Measurements from ENCODE around the gene ANKRD11. TPM values are rescaled to one million over a fixed set of nuclear protein-coding genes. Genes with fewer than 3 reads are reported as not detected.

Gene ANKRD11
- total and polyA plus RNA-seq, 8 donors = 43.9 to 74.0 (median 46.2) TPM

DNA sequence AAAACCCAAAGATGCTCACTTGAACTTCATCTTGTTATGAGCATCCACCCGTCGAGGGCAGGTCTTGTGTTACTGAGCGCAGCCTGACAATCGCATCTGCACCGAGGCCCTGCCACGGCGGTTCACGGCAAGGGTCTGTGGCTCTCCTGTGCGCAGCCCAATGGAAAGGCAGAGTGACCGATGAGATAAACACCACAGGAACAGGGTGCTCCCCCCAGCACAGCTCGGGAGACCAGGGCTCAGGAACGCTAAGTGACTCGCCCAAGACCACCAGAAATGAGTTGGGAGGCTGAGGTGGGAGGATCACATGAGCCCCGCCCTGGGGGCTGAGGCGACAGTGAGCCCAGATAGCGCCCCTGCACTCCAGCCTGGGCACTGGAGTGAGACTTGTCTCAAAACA lies 134.7 kb downstream of the ANKRD11 start:
- Histone ChIP-seq H3K4me1 (peaks cover 27 to 55% (median 38%) of the 10 kb centered on the region in 3 donors), H3K9me3 (no peaks in the 10 kb centered on the region), H3K27me3 (no peaks in the 10 kb centered on the region), H3K36me3 (no peaks in the 10 kb centered on the region), H3K4me3 (no peak overlapping the region), H3K27ac (no peak overlapping the region)
- DNase-seq = peak in 1 of 6 donors; percentile 33
- 94% methylated on average over 16 of the region's 16 CpGs for WGBS, 2 donors
- no peak for FAIRE-seq
- TF ChIP-seq, protein P1, sequence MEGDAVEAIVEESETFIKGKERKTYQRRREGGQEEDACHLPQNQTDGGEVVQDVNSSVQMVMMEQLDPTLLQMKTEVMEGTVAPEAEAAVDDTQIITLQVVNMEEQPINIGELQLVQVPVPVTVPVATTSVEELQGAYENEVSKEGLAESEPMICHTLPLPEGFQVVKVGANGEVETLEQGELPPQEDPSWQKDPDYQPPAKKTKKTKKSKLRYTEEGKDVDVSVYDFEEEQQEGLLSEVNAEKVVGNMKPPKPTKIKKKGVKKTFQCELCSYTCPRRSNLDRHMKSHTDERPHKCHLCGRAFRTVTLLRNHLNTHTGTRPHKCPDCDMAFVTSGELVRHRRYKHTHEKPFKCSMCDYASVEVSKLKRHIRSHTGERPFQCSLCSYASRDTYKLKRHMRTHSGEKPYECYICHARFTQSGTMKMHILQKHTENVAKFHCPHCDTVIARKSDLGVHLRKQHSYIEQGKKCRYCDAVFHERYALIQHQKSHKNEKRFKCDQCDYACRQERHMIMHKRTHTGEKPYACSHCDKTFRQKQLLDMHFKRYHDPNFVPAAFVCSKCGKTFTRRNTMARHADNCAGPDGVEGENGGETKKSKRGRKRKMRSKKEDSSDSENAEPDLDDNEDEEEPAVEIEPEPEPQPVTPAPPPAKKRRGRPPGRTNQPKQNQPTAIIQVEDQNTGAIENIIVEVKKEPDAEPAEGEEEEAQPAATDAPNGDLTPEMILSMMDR (IDR thresholded peaks at IDR 0.05) = no peak
- no peak for ATAC-seq
- intact Hi-C loops (cut with DNase I) = no loop called here

DNA sequence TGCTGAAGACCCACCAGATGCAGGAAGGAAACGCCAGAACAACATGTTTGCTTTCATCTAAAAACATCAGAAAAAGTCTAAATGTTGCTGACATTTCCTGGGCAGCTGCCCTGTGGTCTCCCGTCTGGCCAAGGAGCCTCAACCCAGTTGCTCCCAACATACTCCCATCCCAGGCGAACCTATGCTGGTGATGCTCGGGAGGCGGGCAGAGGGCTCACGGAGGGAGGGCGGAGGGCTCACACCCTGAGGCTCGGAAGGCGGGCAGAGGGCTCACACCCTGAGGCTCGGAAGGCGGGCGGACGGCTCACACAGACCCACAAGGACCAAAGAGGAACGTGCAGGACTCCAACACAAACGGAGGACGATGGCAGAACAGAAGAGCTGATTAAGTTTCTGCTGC lies 135.4 kb downstream of the ANKRD11 start:
- 84 to 86% methylated on average over 16 of the region's 16 CpGs for WGBS, 2 donors
- no peak for ATAC-seq
- intact Hi-C loops (cut with DNase I) = no loop called here
- Histone ChIP-seq H3K27me3 (no peaks in the 10 kb centered on the region), H3K4me3 (no peak overlapping the region), H3K4me1 (peaks cover 27 to 50% (median 31%) of the 10 kb centered on the region in 3 donors), H3K27ac (peak overlapping the region; percentile 30 to 73 (median 46)), H3K36me3 (no peaks in the 10 kb centered on the region), H3K9me3 (no peaks in the 10 kb centered on the region)
- TF ChIP-seq, protein P1 (IDR thresholded peaks at IDR 0.05) = no peak
- DNase-seq = peak in 1 of 6 donors; percentile 49
- FAIRE-seq = no peak

DNA sequence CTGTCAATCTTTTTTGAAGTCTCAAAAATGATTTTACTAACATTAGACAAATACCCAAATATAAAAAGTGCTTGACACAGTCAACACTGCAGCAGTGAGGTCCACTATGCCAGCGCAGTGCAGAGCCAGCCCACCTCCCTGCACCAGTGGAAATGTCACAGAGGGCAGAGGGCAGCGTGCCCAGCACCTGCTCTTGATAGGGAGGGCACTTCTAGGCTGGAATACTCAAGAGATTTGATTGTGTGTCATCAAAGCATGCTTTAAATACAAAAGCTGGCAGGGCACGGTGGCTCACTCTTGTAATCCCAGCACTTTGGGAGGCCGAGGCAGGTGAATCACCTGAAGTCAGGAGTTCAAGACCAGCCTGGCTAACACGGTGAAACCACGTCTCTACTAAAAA lies 136.0 kb downstream of the ANKRD11 start:
- FAIRE-seq (no peak), ATAC-seq (peak; percentile 29 to 57 (median 38)), DNase-seq (peak in 5 of 6 donors; percentile 40 to 66 (median 61))
- TF ChIP-seq, protein P1 (IDR thresholded peaks at IDR 0.05) = no peak
- Histone ChIP-seq H3K36me3 (no peaks in the 10 kb centered on the region), H3K27ac (peak overlapping the region; percentile 30 to 73 (median 46)), H3K4me1 (peaks cover 27 to 47% (median 29%) of the 10 kb centered on the region in 3 donors), H3K27me3 (no peaks in the 10 kb centered on the region), H3K9me3 (no peaks in the 10 kb centered on the region), H3K4me3 (no peak overlapping the region)
- 24 to 27% methylated on average over 6 of the region's 6 CpGs for WGBS, 2 donors
- intact Hi-C loops (cut with DNase I) = no loop called here

DNA sequence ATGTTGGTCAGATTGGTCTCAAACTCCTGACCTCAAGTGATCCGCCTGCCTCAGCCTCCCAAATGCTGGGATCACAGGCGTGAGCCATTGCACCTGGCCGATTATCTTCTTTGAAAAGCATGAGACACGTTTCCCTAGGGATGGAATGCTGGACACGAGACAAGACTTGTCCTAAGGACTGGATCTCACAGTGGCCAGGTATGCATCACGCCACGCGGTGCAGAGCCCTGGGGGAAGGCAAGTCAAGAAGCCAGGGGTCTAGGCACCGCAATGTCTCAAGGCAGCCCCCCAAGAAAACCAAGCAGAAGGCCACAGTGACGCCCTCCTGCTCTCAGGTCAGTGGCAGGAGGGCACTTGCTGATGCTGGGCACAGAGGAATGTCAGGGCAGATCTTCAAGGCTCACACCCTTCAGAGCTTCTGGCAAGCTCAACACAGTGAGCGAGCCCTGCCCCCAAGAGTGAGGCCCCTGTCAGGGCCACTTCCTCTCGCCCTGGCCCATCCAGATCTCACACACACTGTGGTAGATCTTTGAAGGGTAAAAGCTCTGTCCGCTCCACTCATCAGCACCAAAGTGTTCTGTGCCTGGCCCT lies 138.2 kb downstream of the ANKRD11 start:
- intact Hi-C loops (cut with DNase I) = no loop called here
- Histone ChIP-seq H3K9me3 (no peaks in the 10 kb centered on the region), H3K27ac (peak overlapping the region in 2 of 4 donors; percentile 30 to 67), H3K36me3 (no peaks in the 10 kb centered on the region), H3K27me3 (no peaks in the 10 kb centered on the region), H3K4me1 (peaks cover 25 to 35% (median 27%) of the 10 kb centered on the region in 3 donors), H3K4me3 (no peak overlapping the region)
- FAIRE-seq = no peak
- DNase-seq = peak in 1 of 6 donors; percentile 54
- TF ChIP-seq, protein P1 (IDR thresholded peaks at IDR 0.05) = no peak
- ATAC-seq = no peak
- 78 to 81% methylated on average over 13 of the region's 13 CpGs for WGBS, 2 donors

DNA sequence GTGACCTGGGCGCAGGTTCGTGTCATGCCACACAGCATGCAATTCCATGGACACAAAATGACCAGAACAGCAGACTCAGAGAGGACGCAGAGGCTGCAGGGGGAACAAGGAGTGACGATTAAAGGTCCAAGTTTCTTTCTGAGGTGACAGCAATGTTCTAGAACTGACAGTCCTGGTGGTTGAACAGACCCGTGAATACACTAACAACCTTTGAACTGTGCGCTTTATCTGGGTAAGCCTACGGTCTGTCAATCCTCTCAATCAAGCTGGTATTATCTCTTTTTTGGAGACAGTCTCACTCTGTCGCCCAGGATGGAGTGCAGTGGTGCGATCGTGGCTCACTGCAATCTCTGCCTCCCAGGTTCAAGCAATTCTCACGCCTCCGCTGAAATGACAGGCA lies 138.7 kb downstream of the ANKRD11 start:
- Histone ChIP-seq H3K27ac (no peak overlapping the region), H3K27me3 (no peaks in the 10 kb centered on the region), H3K36me3 (no peaks in the 10 kb centered on the region), H3K9me3 (no peaks in the 10 kb centered on the region), H3K4me3 (no peak overlapping the region), H3K4me1 (peaks cover 27 to 33% (median 27%) of the 10 kb centered on the region in 3 donors)
- no peak for ATAC-seq
- WGBS, 2 donors = 66 to 75% methylated on average over 12 of the region's 12 CpGs
- TF ChIP-seq, protein P1 (IDR thresholded peaks at IDR 0.05) = no peak
- DNase-seq = no peak
- FAIRE-seq = no peak
- intact Hi-C loops (cut with DNase I) = no loop called here

Measured in pancreas (tissue), 10 donors.